Gastroesophageal sphincter (tissue), 3 donors: ENCODE measurements around the gene RNF40.

Source experiments
- EP300 ChIP-seq: sonication (generic); formaldehyde crosslinking; IDR thresholded peaks from one replicate; pipeline ENCODE4 v1.6.1; 2017; ENCODE audit warnings: antibody characterized with exemption, mild to moderate bottlenecking
- POLR2A ChIP-seq, 2 donors: fragments of 450-650 bp; IDR thresholded peaks; one replicate each; pipeline ENCODE4 v1.6.1; 2017; ENCODE audit warnings: antibody characterized with exemption in 2 of 2, mild to moderate bottlenecking in 2 of 2, moderate library complexity in 1 of 2
- POLR2AphosphoS5 ChIP-seq: sonication (generic); formaldehyde crosslinking; IDR thresholded peaks from one replicate; pipeline ENCODE4 v1.6.1; 2017; ENCODE audit warnings: antibody characterized with exemption
- TF ChIP-seq, protein P1 (sequence below), 4 experiments: fragments of 200-600 bp in 2 of 4; fragments of 450-650 bp in 2 of 4; sonication (generic) in 1 of 4; IDR thresholded peaks; one replicate each; pipeline ENCODE4 v1.5.1; 2017 to 2019; ENCODE audit warnings: antibody characterized with exemption in 4 of 4, mild to moderate bottlenecking in 2 of 4, moderate library complexity in 2 of 4

DNA sequence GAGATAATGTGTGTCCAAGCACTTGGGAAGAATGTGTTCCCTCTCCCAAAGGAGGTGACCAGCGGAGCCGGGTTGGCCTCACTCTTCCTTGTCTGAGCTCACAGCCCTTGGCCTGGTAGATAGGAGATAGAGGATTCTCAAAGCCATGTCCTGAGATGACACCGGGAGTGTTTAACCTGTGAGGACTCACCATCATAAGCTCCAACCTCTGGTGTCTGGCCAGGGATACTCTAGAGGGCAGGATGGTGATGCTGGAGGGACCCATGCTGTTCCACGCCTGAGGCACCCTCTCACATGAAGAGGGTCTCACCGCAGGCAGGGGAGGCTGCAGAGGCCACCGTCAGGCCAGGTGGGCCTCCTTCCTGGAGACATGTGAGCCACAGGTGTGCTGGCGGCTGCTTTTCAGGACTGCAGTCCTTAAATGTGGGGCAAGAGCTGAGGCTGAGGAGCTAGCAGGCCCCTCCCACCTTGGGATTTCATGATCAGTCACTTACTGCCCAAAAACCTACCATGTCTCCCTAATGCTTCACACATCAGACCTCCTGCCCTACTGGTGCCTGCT is 31.5 kb downstream of the RNF40 start:
- TF ChIP-seq, protein P1, sequence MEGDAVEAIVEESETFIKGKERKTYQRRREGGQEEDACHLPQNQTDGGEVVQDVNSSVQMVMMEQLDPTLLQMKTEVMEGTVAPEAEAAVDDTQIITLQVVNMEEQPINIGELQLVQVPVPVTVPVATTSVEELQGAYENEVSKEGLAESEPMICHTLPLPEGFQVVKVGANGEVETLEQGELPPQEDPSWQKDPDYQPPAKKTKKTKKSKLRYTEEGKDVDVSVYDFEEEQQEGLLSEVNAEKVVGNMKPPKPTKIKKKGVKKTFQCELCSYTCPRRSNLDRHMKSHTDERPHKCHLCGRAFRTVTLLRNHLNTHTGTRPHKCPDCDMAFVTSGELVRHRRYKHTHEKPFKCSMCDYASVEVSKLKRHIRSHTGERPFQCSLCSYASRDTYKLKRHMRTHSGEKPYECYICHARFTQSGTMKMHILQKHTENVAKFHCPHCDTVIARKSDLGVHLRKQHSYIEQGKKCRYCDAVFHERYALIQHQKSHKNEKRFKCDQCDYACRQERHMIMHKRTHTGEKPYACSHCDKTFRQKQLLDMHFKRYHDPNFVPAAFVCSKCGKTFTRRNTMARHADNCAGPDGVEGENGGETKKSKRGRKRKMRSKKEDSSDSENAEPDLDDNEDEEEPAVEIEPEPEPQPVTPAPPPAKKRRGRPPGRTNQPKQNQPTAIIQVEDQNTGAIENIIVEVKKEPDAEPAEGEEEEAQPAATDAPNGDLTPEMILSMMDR (IDR thresholded peaks at IDR 0.05), result no peak
- no peak for TF ChIP-seq POLR2A (IDR thresholded peaks at IDR 0.05)
- TF ChIP-seq EP300, result no peak
- TF ChIP-seq POLR2AphosphoS5, result no peak
